GM12865 (cell line): ENCODE data around the gene CPVL.

ENCODE experiments used
- DNase-seq: peaks from one replicate; pipeline ENCODE4 v3.0.0; 2010; ENCODE audit warnings: low read depth
- H3K4me3 ChIP-seq: 2 replicates; pipeline ENCODE4 v1.5.1; 2011; ENCODE audit warnings: mild to moderate bottlenecking, low read depth, low read length, control low read depth
- TF ChIP-seq, protein P1 (sequence below): IDR thresholded peaks from 2 replicates; pipeline ENCODE4 v1.5.1; 2011; ENCODE audit warnings: low read length, control low read depth, low read depth, inconsistent platforms; ENCODE audit not compliant: insufficient read depth; ENCODE audit errors: missing control alignments

Gene CPVL

DNA sequence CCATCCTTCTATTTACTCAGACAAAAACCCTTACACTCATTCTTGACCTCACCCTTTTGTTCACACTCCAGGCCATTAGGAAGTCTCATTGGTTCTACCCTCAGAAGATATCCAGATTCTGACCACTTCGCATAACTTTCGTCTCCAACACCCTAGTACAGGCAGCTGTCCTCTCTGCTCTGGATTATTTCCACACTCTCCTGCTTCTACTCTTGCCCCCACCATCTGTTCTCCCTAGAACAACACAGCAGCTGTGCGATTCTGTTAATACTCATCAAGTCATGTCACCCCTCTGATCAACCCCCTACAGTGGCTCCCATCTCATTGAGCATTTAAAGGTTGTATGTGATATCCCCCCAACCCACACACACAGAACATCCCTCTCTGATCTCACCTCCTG lies 172.7 kb downstream of the CPVL start:
- no peak for DNase-seq
- no peak overlapping the region for H3K4me3 ChIP-seq
- TF ChIP-seq, protein P1, sequence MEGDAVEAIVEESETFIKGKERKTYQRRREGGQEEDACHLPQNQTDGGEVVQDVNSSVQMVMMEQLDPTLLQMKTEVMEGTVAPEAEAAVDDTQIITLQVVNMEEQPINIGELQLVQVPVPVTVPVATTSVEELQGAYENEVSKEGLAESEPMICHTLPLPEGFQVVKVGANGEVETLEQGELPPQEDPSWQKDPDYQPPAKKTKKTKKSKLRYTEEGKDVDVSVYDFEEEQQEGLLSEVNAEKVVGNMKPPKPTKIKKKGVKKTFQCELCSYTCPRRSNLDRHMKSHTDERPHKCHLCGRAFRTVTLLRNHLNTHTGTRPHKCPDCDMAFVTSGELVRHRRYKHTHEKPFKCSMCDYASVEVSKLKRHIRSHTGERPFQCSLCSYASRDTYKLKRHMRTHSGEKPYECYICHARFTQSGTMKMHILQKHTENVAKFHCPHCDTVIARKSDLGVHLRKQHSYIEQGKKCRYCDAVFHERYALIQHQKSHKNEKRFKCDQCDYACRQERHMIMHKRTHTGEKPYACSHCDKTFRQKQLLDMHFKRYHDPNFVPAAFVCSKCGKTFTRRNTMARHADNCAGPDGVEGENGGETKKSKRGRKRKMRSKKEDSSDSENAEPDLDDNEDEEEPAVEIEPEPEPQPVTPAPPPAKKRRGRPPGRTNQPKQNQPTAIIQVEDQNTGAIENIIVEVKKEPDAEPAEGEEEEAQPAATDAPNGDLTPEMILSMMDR = no peak

DNA sequence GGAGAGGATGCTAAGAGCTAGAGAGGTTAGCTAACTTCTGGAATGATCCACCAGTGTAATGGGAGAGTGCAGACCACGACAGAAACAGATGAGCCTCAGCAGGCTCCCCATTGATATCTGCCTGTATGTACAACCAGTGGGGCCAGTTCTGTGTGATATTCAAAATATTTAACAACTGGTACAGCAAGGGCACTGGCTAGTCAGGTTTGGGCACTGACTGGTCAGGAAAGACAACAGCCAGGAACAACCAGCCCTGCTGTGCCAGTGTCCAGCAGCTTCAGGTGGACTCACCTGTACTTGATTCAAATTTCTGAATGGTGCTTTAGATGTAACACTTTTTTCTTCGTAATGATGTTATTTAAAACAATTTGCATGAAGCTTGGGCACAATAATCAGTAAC lies 182.3 kb downstream of the CPVL start:
- no peak overlapping the region for H3K4me3 ChIP-seq
- no peak for DNase-seq
- TF ChIP-seq, protein P1 = no peak

GRCh38 chr7:28961972-28962371 lies 184.4 kb downstream of the CPVL start:
- H3K4me3 ChIP-seq = no peak overlapping the region
- DNase-seq = no peak
- TF ChIP-seq, protein P1 = no peak

DNA sequence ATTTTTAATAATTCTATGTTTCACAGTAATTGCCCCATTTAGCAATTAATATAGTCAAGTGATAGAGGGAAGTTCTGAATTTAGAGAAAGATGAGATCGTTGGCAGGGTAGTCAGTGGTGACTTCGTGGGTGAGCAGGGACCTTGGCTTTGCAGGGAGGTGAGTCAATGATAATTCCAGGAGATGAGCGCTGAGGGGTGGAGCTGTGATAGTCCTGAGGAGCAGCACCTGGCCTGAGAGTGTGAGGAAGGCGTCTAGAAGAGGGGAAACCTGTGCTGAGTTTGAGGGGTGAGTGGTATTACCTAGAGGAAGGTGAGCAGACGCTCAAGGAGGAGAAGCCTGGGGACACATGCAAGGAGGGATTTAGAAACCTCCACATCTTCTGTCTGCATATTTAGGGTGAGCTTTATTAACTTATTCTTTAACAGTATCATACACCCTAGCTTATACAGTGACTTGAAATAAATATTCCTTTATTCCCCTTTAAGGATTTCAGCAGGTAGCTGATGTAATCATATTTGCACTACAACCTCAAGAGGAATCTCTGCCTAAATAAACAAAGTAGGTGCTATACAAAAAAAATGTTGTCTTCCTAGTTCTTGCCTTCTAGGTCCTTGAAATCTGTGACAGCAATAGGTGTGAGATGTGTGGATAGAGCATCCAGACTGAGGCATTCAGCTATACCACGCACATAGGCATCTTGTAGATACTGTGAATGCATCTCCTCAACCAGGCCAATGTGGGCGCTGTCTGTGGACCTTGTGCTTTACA lies 186.1 kb downstream of the CPVL start:
- no peak overlapping the region for H3K4me3 ChIP-seq
- DNase-seq = no peak
- TF ChIP-seq, protein P1 = no peak

GRCh38 chr7:28958980-28959347 lies 187.4 kb downstream of the CPVL start:
- TF ChIP-seq, protein P1 = no peak
- no peak overlapping the region for H3K4me3 ChIP-seq
- no peak for DNase-seq

DNA sequence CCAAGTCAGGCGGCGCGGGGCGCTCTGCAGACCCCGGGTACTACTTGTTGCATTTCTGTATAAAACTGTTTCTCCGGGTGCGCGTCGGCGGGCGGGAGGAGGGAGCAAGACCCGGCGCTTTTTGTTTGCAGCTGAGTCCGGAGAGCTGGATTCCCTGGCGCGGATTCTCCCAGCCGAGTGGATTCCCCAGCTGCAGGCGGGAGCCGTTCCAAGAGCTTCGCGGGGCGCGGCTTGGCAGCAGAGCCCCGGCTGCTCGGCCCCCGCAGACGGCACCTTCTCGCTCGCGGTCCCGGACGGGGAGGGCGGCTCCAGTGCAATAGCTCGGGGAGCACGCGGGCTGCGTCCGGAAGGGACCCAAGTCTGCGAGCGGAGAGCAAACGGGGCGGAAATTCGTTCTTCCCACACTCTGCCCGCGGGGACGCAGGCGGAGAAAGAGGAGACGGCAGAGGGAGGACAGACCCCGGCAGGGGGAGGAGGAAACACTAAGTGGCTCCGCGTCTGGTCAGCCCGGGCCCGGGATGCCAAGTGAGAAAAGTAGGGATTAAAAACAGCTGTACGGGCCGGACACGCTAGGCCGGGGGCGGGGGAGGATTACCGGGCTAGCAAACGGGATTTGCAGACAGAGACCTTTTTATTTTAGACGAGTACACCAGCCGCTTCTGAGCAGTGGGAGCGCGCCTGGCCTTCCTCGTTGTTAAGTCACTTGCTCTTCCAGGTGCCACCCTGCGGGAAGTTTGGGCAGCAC lies 187.9 kb downstream of the CPVL start, which contains the start of gene TRIL:
Gene TRIL, minus strand, starts transcription at position 96 of the 745 bp plus-strand sequence. CDS start 284 bp downstream, outside the sequence.
- TF ChIP-seq, protein P1 = no peak
- H3K4me3 ChIP-seq = no peak within 1 kb of the TSS
- DNase-seq = no peak

DNA sequence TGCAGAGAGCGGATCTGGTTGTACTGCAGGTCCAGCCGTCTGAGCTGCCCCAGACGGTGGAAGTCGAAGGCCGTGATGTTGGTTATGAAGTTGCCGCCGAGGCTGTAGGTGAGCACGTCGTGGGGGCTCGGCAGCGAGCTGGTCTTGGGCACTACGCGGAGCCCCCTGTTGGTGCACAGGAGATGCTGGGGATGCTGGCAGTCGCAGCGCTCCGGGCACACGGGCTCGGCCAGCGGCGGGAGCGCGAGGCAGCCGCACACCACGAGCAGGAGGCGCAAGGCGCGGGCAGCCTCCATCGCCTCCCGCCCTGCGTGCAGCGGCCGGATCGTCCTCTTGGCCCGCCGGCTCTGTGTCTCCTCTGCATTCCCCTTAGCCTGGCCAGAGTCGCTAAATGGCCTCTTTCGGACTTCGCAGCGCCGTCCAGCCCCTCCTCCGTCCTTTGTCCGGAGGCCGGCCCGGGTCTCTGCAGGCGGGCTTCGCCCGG lies 188.5 kb downstream of the CPVL start:
- TF ChIP-seq, protein P1 = no peak
- H3K4me3 ChIP-seq = no peak overlapping the region
- no peak for DNase-seq
